T-helper 9 cell (primary cell): ENCODE data around the gene RHOT1.
A peak's percentile ranks its signal among the peaks of the same experiment; 100 is the strongest.
"Not testable (repeated sequence)": the region's sequence is repeated elsewhere in the genome, so short reads cannot be mapped to it uniquely, and the experiment has no call there.

Experiments used
- DNase-seq: peaks from one replicate; pipeline ENCODE4 v3.0.0-alpha.2; 2020

The RHOT1 gene

GRCh38 chr17:32124985-32125847 lies 17.1 kb upstream of the RHOT1 start:
- no peak for DNase-seq

GRCh38 chr17:32125848-32126153 lies 16.5 kb upstream of the RHOT1 start:
- no peak for DNase-seq

- no peak for DNase-seq
Observed at GRCh38 chr17:32126325-32126724, 16.0 kb upstream of the RHOT1 start.

DNA sequence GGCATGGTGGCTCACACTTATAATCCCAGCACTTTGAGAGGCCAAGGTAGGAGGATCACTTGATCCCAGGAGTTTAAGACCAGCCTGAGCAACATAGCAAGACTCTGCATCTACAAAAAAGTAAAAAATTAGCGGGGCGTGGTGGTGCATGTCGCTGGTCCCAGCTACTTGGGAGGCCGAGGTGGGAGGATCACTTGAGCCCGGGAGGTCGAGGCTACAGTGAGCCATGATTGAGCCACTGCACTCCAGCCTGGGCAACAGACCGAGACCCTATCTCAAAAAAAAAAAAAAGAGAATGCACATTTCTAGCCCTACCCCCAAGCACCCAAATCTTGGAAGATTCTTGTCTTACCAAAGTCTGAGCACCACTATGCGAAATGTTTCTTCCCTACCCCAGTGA lies 15.6 kb upstream of the RHOT1 start:
- DNase-seq = no peak

DNA sequence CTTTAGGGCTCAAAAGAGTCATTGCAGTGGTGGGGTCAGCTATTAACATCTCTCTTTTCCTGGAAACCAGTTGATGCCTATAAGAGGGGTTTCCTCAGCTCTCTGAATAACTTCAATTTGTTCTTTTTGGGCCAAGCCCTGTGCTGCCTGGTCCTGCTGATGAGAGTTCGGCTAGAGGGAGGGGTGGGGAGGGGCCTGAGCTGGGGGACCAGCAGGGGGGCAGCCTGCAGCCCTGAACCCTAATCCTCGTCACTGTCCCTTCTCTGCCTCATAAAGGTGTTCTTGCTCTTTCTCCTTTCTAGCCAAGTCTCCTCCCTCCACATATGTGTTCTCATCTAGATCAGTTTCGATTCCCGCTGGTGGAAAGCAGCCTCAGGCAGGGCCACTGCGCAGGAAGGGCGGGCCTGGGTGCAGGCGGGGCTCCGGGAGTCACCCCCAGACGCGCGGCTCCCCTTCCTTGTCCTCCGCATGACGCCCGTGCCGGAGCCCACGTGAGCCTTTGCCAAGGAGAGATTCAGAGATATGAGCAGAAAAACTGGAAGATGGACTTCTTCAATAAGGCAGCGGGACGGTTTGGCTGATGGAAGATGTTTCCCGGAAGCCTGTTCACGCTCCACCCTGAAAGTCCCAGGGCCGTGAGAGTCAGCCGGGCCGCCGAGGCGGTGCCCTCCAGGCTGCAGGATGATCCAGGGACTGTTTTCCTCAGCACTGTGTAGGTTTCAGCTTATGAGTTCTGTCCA lies 15.0 kb upstream of the RHOT1 start:
- peak; percentile 72 for DNase-seq

DNA sequence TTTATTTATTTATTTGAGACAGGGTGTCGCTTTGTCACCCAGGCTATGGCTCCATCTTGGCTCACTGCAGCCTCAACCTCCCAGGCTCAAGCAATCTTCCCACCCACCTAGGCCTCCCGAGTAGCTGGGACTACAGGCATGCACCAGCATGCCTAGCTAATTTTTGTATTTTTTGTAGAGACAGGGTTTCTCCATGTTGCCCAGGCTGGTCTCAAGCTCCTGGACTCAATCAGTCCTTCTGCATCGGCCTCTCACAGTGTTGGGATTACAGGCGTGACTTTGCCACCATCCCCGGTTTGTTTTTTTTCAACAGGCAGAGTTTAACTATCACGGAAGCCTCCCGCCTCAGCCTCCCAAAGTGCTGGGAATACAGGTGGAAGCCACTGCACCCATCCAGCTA lies 13.8 kb upstream of the RHOT1 start:
- not testable (repeated sequence) for DNase-seq

DNA sequence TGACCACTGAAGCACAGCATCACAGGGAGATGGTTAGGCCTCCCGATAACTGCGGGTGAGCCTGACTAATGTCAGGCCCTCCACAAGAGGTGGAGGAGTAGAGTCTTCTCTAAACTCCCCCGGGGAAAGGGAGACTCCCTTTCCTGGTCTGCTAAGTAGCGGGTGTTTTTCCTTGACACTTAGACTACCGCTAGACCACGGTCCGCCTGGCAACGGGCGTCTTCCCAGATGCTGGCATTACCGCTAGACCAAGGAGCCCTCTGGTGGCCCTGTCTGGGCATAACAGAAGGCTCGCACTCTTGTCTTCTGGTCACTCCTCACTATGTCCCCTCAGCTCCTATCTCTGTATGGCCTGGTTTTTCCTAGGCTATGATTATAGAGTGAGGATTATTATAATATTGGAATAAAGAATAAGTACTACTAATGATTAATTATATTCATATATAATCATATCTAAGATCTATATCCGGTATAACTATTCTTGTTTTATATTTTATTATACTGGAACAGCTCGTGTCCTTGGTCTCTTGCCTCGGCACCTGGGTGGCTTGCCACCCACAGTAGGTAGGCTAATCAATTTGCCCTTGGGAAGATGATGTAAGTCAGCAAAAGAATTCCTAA lies 6.7 kb upstream of the RHOT1 start:
- not testable (repeated sequence) for DNase-seq

- DNase-seq = no peak
Observed at GRCh38 chr17:32136856-32137255, 5.4 kb upstream of the RHOT1 start.

DNA sequence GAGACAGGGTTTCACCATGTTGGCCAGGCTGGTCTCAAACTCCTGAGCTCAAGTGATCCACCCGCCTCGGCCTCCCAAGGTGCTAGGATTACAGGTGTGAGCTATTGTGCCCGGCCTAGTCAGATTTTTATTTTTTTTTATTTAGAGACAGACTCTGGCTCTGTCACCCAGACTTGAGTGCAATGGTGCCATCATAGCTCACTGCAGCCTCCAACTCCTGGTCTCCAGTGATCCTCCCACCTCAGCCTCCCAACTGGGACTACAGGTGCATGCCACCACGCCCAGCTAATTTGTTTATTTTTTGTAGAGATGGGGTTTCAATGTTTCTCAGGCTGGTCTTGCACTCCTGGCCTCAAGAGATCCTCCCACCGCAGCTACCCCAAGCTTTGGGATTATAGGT lies 2.8 kb upstream of the RHOT1 start:
- DNase-seq = not testable (repeated sequence)

DNA sequence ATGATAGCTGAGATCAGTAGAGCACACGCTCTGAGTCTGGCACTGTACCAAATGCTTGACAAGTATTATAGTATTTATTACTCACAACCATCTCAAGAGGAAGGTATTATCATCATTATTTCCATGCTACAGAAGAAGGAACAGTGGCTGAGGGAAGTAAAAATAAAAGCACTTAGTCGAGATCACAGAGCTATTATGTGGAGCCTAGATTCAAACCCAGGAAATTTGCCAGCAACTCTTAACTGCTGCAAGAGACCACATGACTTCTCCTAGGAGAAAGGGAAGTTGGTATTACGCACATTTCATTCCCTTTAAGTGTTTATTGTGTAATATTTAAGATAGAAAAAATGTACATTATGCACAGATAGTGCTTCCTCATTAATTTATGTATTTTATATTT lies 1.0 kb upstream of the RHOT1 start:
- DNase-seq = no peak

DNA sequence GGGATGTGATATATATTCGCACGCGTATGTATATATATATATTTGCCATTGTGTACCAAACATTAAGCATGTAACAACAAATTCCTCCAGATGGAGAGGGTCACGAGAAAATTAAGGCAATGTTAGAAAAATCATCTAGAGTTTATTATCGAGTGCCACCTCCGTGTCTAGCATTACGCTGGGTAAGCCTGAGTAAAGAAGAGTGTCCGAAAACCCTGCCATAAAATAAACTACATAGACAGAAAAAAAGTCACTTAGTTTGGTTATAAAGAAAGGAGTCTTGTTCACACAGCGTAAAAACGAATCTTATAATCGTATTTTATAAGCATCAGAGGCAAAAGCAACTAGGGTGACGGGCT lies 644 bp upstream of the RHOT1 start:
- DNase-seq = no peak

DNA sequence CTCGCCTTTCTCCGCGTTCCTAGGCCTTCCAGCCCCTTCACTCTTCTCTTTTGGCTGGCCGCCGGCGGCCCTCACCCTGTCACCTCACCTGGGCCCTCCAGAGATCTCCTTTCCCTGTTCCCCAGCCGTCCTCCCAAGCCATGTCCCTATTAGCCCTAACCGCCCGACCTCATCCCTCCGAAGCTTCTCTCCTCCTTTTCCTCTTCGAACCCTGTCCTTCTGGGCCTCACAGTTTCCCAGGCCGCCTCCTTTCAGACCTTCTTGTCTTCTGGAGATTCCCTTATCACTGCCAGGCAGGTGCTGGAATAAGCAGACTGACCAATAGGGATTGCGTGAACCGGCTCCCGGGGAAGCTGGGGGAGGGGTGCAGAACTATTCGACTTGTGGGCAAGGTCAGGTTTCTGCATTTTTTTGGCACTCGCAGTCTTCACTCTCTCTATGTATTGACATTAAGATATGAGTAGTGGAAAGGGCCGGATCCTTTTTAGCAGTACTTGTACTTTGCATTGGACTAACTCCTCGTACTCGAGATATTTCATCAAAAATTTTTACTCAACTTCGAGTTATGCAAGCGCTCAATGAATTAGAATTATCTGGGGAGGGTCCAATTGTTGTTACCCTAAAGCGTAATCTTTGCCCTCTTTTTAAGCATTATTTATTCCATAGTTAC lies 690 bp downstream of the RHOT1 start:
- no peak for DNase-seq

DNA sequence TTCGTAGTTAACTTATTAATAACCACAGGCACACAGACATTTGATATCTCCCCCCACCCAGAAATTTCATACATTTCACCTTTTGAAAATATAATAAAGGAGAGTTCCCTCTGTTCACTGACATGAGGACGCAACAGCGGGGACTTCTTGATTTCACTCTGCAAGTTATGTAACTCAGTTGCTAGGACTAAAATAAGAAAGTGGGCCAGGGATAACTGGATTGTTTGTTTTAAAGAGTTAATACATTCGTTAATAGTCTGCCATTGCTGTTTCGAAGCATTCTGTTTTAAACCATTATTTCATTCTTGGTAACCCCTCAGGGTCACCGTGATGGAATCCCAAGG lies 1.2 kb downstream of the RHOT1 start:
- no peak for DNase-seq

DNA sequence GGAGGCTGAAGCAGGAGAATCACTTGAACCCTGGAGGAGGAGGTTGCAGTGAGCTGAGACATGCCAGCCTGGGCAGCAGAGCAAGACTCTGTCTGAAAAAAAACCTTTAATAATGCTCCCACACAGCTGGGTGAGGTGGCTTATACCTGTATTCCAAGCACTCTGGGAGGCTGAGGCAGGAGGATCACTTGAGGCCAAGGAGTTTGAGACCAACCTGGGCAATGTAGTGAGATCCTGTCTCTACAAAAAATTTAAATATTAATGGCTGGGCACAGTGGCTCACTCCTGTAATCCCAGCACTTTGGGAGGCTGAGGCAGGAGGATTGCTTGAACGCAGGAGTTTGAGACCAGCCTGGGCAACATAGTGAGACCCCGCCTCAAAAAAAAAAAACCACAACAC lies 2.1 kb downstream of the RHOT1 start:
- DNase-seq = not testable (repeated sequence)

DNA sequence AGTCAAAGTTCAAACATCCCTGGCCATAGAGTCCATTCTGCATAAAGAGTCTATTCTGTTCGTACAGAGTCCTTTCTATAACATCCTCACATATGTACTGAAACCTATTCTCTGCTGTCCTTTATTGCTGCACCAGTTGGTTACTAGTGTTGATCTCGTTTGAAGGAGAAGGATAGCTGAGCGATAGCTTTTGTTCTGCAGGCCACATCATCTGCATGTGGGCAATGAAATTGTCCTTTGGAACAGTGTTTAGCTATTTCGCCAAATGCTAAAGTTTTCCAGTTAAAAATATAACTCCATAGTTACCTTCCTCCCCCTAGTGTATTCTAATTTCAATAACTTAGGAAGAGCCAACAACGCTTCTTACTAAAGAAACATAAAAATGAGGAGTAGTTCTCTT lies 6.0 kb downstream of the RHOT1 start:
- DNase-seq = no peak

DNA sequence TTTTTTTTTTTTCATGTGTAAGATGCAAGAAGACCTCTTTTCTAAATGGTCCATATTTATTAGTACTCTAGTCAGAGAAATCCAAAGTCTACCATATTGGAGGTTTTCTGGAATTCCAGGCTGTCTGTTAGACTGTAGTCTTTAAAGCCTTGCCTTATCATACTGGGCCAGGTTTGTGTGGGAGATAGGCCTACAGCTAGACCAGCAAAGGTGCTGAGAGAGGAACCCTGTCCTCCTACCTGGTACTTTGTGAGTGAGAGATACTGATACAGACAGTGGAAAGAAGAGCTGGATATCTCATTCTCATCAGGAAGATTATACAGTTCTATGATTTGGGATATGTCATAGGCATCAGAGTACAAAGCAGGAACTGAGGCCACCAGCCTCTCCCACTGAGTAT lies 8.1 kb downstream of the RHOT1 start:
- DNase-seq = no peak

GRCh38 chr17:32152130-32152529 lies 9.8 kb downstream of the RHOT1 start:
- DNase-seq = no peak

- no peak for DNase-seq
Observed at GRCh38 chr17:32155896-32156295, 13.6 kb downstream of the RHOT1 start.

- DNase-seq = no peak
Observed at GRCh38 chr17:32156656-32157055, 14.4 kb downstream of the RHOT1 start.

- DNase-seq = no peak
Observed at GRCh38 chr17:32157225-32157624, 14.9 kb downstream of the RHOT1 start.

DNA sequence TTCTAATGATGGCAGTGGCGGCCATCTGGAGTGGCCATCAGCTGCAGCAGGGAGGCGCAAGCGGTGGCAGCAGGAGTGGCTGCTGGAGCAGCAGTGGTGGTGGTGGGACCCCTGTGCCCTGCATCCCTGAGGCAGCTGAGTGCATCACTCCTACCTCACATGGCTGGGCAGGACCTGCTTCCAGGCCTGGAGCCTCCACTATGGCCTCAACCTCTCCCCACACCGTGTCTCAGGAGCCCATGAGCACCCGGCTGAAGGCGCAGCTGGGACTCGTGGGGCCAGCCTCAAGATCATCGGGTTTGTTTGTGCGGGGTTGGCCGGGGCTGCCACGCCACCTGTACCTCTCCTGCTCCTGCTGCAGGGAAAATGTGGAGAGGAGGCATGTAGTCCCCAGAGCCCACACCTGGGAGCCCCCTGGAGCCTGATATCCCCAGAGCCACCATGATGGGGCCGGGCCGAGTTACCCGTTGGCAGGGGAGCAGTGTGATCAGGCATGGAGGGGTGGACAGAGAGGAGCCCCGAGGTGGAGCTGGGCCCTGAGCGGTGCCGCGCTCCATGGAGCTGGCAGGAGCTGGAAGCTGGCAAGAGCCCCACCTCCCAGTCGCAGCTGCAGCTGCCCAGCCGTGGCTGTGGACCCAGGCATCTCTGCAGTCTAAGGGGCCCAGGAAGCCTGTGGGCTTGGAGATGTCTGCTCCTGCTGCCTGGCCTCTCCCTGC lies 16.7 kb downstream of the RHOT1 start:
- DNase-seq = no peak

DNA sequence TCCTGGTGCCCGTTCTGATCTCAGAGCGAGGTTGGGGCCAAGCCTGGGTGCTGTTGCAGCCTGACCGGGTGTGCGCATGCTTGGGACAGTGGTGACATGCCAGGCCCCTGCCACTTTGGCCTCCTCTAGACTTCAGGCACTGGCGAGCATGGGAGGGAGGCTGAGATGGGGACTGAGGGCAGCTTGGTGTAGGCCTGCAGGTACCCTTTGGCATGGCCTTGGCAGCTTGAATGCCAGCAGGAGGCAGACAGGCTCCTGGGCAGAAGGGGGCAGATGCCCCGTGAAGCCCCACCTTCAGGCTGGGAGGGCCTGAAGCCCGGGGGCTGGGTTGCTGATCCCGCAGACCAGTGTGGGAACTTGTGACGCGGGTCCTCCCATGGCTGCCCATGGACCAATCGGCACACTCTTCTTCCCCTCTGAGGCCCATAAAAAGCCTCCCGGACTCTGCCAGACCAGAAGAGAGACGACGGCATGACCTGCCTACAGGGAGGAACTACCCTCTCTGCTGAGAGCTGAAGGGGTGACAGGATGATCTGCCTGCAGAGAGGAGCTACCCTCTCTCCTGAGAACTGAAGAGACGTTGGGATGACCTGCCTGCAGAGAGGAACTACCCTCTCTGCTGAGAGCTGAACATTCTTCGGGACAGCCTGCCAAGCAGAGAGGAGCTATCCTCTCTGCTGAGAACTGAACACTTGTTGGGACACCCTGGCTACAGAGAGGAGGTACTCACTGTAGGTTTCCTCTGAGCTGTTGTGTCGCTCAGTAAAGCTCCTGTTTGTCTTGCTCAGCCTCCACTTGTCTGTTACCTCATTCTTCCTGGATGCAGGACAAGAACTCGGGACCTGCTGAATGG lies 17.5 kb downstream of the RHOT1 start:
- no peak for DNase-seq
